ENCODE data around the gene CSE1L. TPM values are rescaled to one million over a fixed set of nuclear protein-coding genes. Genes with fewer than 3 reads are reported as not detected.

Gene CSE1L
- total RNA-seq, 1 experiment from 2014 or later = 295 TPM

GRCh38 chr20:49106328-49106727, 60.2 kb downstream of the CSE1L start:
- ChIA-PET POLR2A (ENCODE audit: unreplicated experiment) (no interaction called here), CTCF (no interaction called here)
- no peak overlapping the region for H2AFZ ChIP-seq (ENCODE audit: low read length)
- TF ChIP-seq EZH2 (IDR thresholded peaks at IDR 0.05; ENCODE audit: low read length, unreplicated experiment) = no peak
- TF ChIP-seq EZH2phosphoT487 (IDR thresholded peaks at IDR 0.05; ENCODE audit: borderline replicate concordance, low read length) = no peak
- no peak for TF ChIP-seq CTCF (conservative IDR thresholded peaks at IDR 0.05; ENCODE audit: low read depth, low read length)
- no peaks in the 10 kb centered on the region for H4K20me1 ChIP-seq (ENCODE audit: low read length)
- H3K9me2 ChIP-seq (replicated peaks; ENCODE audit: low read length) = no peaks in the 10 kb centered on the region
- no peak overlapping the region for H3K4me2 ChIP-seq (ENCODE audit: low read length)
- no peak overlapping the region for H3K4me3 ChIP-seq (ENCODE audit: low read length)
- H3K9ac ChIP-seq (ENCODE audit: low read length) = no peak overlapping the region
- DNase-seq (no peak), ATAC-seq (no peak)
- H3K27ac ChIP-seq (ENCODE audit: low read length) = no peak overlapping the region
- no peaks in the 10 kb centered on the region for H3K79me2 ChIP-seq (ENCODE audit: low read length)
- no TSS peak for BruUV-seq (replicated peaks)
- no peaks in the 10 kb centered on the region for H3K9me3 ChIP-seq (ENCODE audit: low read length)
- H3K36me3 ChIP-seq (ENCODE audit: low read depth, low read length) = peaks cover 29% of the 10 kb centered on the region
- no peaks in the 10 kb centered on the region for H3K27me3 ChIP-seq (ENCODE audit: low read length)
- H3F3A ChIP-seq (ENCODE audit: low read length, unreplicated experiment) = peaks cover 5% of the 10 kb centered on the region
- intact Hi-C loops (cut with micrococcal nuclease) = no loop called here
- no peaks in the 10 kb centered on the region for H3K4me1 ChIP-seq (ENCODE audit: insufficient read depth, low read length)

GRCh38 chr20:49110767-49111694, 64.9 kb downstream of the CSE1L start:
- Histone ChIP-seq H3K79me2 (ENCODE audit: low read length) (no peaks in the 10 kb centered on the region), H3K9me2 (replicated peaks; ENCODE audit: low read length) (no peaks in the 10 kb centered on the region), H3K4me1 (ENCODE audit: insufficient read depth, low read length) (no peaks in the 10 kb centered on the region), H3K27me3 (ENCODE audit: low read length) (no peaks in the 10 kb centered on the region), H3F3A (ENCODE audit: low read length, unreplicated experiment) (peaks cover 5% of the 10 kb centered on the region), H3K36me3 (ENCODE audit: low read depth, low read length) (peaks cover 22% of the 10 kb centered on the region), H3K9me3 (ENCODE audit: low read length) (no peaks in the 10 kb centered on the region), H3K9ac (ENCODE audit: low read length) (no peak overlapping the region), H3K27ac (ENCODE audit: low read length) (no peak overlapping the region), H2AFZ (ENCODE audit: low read length) (no peak overlapping the region), H4K20me1 (ENCODE audit: low read length) (no peaks in the 10 kb centered on the region), H3K4me2 (ENCODE audit: low read length) (no peak overlapping the region), H3K4me3 (ENCODE audit: low read length) (no peak overlapping the region)
- POLR2A ChIA-PET (ENCODE audit: unreplicated experiment) = interaction anchor here (0.5 kb wide), 1 partner anchor 81 kb away, joined by 3 read pairs; no protein-coding TSS in a partner anchor
- TF ChIP-seq EZH2 (IDR thresholded peaks at IDR 0.05; ENCODE audit: low read length, unreplicated experiment) (no peak), EZH2phosphoT487 (IDR thresholded peaks at IDR 0.05; ENCODE audit: borderline replicate concordance, low read length) (no peak), CTCF (conservative IDR thresholded peaks at IDR 0.05; ENCODE audit: low read depth, low read length) (no peak)
- ATAC-seq (peak; percentile 9; the same call in 1 of the 2 replicates), DNase-seq (no peak)
- intact Hi-C loops (cut with micrococcal nuclease) = no loop called here
- BruUV-seq (replicated peaks) = no TSS peak
- CTCF ChIA-PET = no interaction called here
